NCI-H2227 treated with DMSO at 0.1 percent for 48 hours (cell line): ENCODE measurements around the gene ENDOD1.

Experiments
- DNase-seq: peaks from one replicate; lab custom pipeline; 2025; lab: John Stamatoyannopoulos, UW

The ENDOD1 gene

DNA sequence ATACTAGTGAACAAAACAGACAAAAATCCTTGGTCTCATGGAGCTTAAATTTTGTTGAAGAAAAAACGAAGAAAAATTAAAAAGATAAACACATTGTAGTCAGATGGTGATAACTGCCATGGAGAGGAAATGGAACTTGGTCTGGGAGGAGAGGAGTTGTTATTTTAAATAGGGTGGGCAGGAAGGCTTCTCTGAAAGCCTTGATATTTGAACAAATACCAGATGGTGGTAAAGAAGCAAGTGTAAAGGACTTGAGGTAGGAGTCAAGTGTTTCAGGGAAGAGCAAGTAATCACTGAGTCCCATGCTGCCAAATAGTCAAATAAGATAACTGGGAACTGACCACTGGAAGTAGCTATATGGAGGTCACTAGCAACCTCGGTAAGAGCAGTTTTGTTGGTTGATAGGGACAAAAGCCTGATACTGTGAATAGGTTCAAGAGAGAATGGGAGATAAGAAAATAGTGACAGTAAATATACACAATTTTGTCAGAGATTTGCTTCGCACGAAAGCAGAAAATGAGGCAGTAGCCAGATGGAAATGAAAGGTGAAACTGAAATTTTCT is 86.3 kb downstream of the ENDOD1 start:
- no peak for DNase-seq
